GM12878 (cell line): ENCODE measurements around the gene ZNF81.
"Not testable (repeated sequence)": the region's sequence is repeated elsewhere in the genome, so short reads cannot be mapped to it uniquely, and the experiment has no call there.

Experiments used
- BCLAF1 ChIP-seq: fragments of 450-650 bp; IDR thresholded peaks from 2 replicates; pipeline ENCODE4 v1.6.1; 2017; ENCODE audit warnings: antibody characterized with exemption, mild to moderate bottlenecking, moderate library complexity
- BHLHE40 ChIP-seq, 2 experiments: fragments of 450-650 bp in 1 of 2; IDR thresholded peaks; 2 replicates each; pipeline ENCODE4 v1.6.1; 2011 to 2017; ENCODE audit warnings: low read depth in 2 of 2, borderline replicate concordance in 1 of 2, improper control_type of control experiment in 1 of 2, low read length in 1 of 2, mild to moderate bottlenecking in 1 of 2
- CBFB ChIP-seq: IDR thresholded peaks from 2 replicates; pipeline ENCODE4 v1.6.1; 2016; ENCODE audit warnings: antibody characterized with exemption, low read depth
- CTCF ChIP-seq, 3 experiments: IDR thresholded peaks in 2 of 3; conservative IDR thresholded peaks in 1 of 3; 2 replicates each; pipeline ENCODE4 v1.5.1; 2011; ENCODE audit warnings: low read depth in 3 of 3, low read length in 3 of 3, mild to moderate bottlenecking in 3 of 3, control low read depth in 2 of 3, moderate library complexity in 2 of 3, inconsistent platforms in 1 of 3, mixed read lengths in 1 of 3; ENCODE audit not compliant: control insufficient read depth in 2 of 3, insufficient read depth in 1 of 3; ENCODE audit errors: extremely low read depth in 1 of 3
- EGR1 ChIP-seq, 2 experiments: IDR thresholded peaks; 1 replicate in 1 of 2; 2 replicates in 1 of 2; pipeline ENCODE4 v1.6.1; 2011 to 2012; ENCODE audit warnings: low read depth in 2 of 2, low read length in 2 of 2, borderline replicate concordance in 1 of 2, mild to moderate bottlenecking in 1 of 2, moderate library complexity in 1 of 2
- EZH2 ChIP-seq: IDR thresholded peaks from 2 replicates; pipeline ENCODE4 v1.6.1; 2012; ENCODE audit warnings: low read depth, mild to moderate bottlenecking, control low read depth, inconsistent platforms, low read length, borderline replicate concordance; ENCODE audit not compliant: control insufficient read depth
- IRF5 ChIP-seq: fragments of 450-650 bp; IDR thresholded peaks from 2 replicates; pipeline ENCODE4 v1.6.1; 2017; ENCODE audit warnings: borderline replicate concordance
- NRF1 ChIP-seq: conservative IDR thresholded peaks from 2 replicates; pipeline ENCODE4 v1.6.1; 2011; ENCODE audit warnings: mild to moderate bottlenecking, low read depth, low read length, improper control_type of control experiment
- POLR2A ChIP-seq: IDR thresholded peaks from 2 replicates; pipeline ENCODE4 v1.6.1; 2011; ENCODE audit warnings: low read depth, mild to moderate bottlenecking, low read length
- REST ChIP-seq: IDR thresholded peaks from 2 replicates; pipeline ENCODE4 v1.6.1; 2012; ENCODE audit warnings: mild to moderate bottlenecking, low read depth, low read length
- SP1 ChIP-seq: IDR thresholded peaks from one replicate; pipeline ENCODE4 v1.6.1; 2011; ENCODE audit warnings: low read depth, low read length
- YY1 ChIP-seq: IDR thresholded peaks from 2 replicates; pipeline ENCODE4 v1.6.1; 2011; ENCODE audit warnings: low read depth, mild to moderate bottlenecking, low read length
- ZBTB11 ChIP-seq: fragments of 450-650 bp; formaldehyde crosslinking; IDR thresholded peaks from 2 replicates; pipeline ENCODE4 v1.5.0; 2022; ENCODE audit warnings: mild to moderate bottlenecking, missing genetic modification characterization

- TF ChIP-seq CTCF (IDR thresholded peaks at IDR 0.05 in 2 of 3, conservative IDR thresholded peaks at IDR 0.05 in 1 of 3; ENCODE audit: control insufficient read depth in 2 of 3, extremely low read depth in 1 of 3, insufficient read depth in 1 of 3, low read depth in 3 of 3, low read length in 3 of 3); SP1; REST; EGR1 (IDR thresholded peaks at IDR 0.05; ENCODE audit: borderline replicate concordance in 1 of 2, low read depth in 2 of 2, low read length in 2 of 2); CBFB; ZBTB11 (CRISPR knock-in tag); BCLAF1; YY1; EZH2; IRF5; BHLHE40 (IDR thresholded peaks at IDR 0.05; ENCODE audit: borderline replicate concordance in 1 of 2, low read depth in 2 of 2, low read length in 1 of 2); NRF1; POLR2A: not testable (repeated sequence)
Measured at GRCh38 chrX:47807272-47807538, 29.5 kb upstream of the ZNF81 start.
